Right lobe of liver (tissue), 4 donors: ENCODE data around the gene ATP8B3.

Experiments used
- CTCF ChIP-seq, 4 donors: fragments of 200-600 bp in 3 of 4; fragments of 450-650 bp in 1 of 4; IDR thresholded peaks; one replicate each; pipeline versions ENCODE4 v1.5.1 to v1.8.0; 2016 to 2022; ENCODE audit warnings: antibody characterized with exemption in 4 of 4, mild to moderate bottlenecking in 2 of 4
- POLR2A ChIP-seq: fragments of 450-650 bp; IDR thresholded peaks from one replicate; pipeline ENCODE4 v1.6.1; 2017; ENCODE audit warnings: antibody characterized with exemption, mild to moderate bottlenecking
- donor health status: DM: no; HTN: no; CAD: no.
- donor health status: DM: no; HTN: no; CAD: no.
- donor health status: DM: no; HTN: yes; CAD: no.

GRCh38 chr19:1762243-1763117 is 49.6 kb downstream of the ATP8B3 start:
- TF ChIP-seq CTCF (IDR thresholded peaks at IDR 0.05), result no peak
- TF ChIP-seq POLR2A, result no peak
